ENCODE results near the gene PRODH2.
"Not testable (repeated sequence)": the region's sequence is repeated elsewhere in the genome, so short reads cannot be mapped to it uniquely, and the experiment has no call there.

Gene PRODH2

DNA sequence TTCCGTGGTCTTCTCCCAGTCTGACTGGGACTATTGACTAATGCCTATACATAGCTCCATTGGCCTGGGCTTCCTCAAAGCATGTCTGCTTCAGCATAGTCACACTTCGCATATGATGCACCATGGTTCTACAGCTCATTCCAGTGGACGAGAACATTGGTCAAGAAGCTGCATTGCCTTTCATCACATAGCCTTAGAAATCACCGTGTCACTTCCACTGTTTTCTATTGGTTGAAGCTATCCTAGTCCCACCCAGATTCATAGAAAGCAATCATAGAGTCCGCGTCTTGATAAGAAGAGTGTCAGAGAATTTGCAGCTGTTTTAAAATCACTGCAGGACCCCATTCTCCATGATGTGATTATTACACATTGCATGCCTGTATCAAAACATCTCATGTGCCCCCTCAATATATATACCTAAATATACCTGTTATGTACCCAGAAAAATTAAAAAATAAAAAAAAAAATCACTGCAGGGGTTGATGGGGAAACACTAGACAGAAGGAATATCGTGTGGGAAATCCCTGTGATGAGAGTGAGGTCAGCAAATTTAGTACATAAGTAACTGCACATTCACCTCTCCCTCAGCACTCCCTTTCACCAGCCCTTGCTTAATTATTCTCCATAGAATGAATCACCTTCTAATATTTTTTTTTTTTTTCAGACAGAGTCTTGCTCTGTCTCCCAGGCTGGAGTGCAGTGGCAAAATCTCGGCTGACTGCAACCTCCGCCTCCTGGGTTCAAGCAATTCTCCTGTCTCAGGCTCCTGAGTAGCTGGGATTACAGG lies 39.4 kb downstream of the PRODH2 start:
- H3K9me2 ChIP-seq (replicated peaks; ENCODE audit: low read depth, low read length): no peaks in the 10 kb centered on the region
- H3K4me3 ChIP-seq (ENCODE audit: low read length, poor library complexity, severe bottlenecking): no peak overlapping the region
- H3K4me2 ChIP-seq (ENCODE audit: low read depth, low read length, poor library complexity, severe bottlenecking): no peak overlapping the region
- TF ChIP-seq EZH2phosphoT487 (IDR thresholded peaks at IDR 0.05; ENCODE audit: borderline replicate concordance): no peak
- H3K9me3 ChIP-seq (ENCODE audit: insufficient read depth, low read depth, low read length): no peaks in the 10 kb centered on the region
- H4K20me1 ChIP-seq (ENCODE audit: insufficient read depth, low read length, poor library complexity, severe bottlenecking): peaks cover 11% of the 10 kb centered on the region
- H3K27me3 ChIP-seq (ENCODE audit: insufficient read depth, low read length, poor library complexity, severe bottlenecking): no peaks in the 10 kb centered on the region
- peaks cover 26% of the 10 kb centered on the region for H3K79me2 ChIP-seq (ENCODE audit: insufficient read depth, low read length)
- H3K36me3 ChIP-seq (ENCODE audit: insufficient read depth, low read length): no peaks in the 10 kb centered on the region
- no peaks in the 10 kb centered on the region for H3F3A ChIP-seq (ENCODE audit: low read depth)
- H3K4me1 ChIP-seq (ENCODE audit: insufficient read depth, low read length, poor library complexity, severe bottlenecking): peaks cover 27% of the 10 kb centered on the region
- no peak overlapping the region for H2AFZ ChIP-seq (ENCODE audit: low read length)
- H3K9ac ChIP-seq (ENCODE audit: low read depth, low read length, poor library complexity, severe bottlenecking): no peak overlapping the region

DNA sequence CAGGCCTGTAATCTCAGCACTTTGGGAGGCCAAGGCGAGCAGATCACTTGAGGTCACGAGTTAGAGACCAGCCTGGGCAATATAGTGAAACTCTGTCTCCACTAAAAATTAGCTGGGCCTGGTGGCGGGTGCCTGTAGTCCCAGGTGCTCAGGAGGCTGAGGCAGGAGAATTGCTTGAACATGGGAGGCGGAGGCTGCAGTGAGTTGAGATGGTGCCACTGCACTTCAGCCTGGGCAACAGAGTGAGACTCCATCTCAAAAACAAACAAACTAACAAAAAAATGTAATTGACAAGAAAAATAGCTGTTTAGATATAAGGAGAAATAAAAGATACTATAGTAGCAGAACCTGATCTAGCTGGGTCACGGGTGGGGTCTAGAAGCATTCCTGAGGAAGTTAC lies 40.3 kb downstream of the PRODH2 start:
- not testable (repeated sequence) for H3K4me3 ChIP-seq (ENCODE audit: low read length, poor library complexity, severe bottlenecking)
- H3K4me1 ChIP-seq (ENCODE audit: insufficient read depth, low read length, poor library complexity, severe bottlenecking): peaks cover 19% of the 10 kb centered on the region

DNA sequence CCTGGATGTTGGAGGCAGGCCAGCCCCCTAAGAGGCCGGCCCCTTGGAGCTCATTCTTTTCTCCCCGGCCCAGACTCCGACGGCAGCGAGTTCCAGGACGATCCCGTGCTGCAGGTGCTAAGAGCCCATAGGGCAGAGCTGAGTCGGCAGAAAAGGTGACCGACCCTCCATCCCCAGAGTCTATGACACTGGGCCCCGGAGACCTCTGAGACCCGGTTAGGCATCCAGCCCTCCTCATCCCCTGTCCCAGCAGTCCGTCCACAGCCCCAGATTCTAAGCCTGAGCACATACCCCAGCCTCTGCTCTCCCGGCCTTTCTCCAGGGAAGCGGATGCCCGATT lies 44.6 kb downstream of the PRODH2 start:
- Histone ChIP-seq H3K4me2 (ENCODE audit: low read depth, low read length, poor library complexity, severe bottlenecking) (no peak overlapping the region), H3K79me2 (ENCODE audit: insufficient read depth, low read length) (no peaks in the 10 kb centered on the region), H3K4me1 (ENCODE audit: insufficient read depth, low read length, poor library complexity, severe bottlenecking) (no peaks in the 10 kb centered on the region), H3K9me3 (ENCODE audit: insufficient read depth, low read depth, low read length) (no peaks in the 10 kb centered on the region), H3K4me3 (ENCODE audit: low read length, poor library complexity, severe bottlenecking) (no peak overlapping the region), H3K27me3 (ENCODE audit: insufficient read depth, low read length, poor library complexity, severe bottlenecking) (no peaks in the 10 kb centered on the region), H3K9me2 (replicated peaks; ENCODE audit: low read depth, low read length) (no peaks in the 10 kb centered on the region), H3K36me3 (ENCODE audit: insufficient read depth, low read length) (no peaks in the 10 kb centered on the region), H3F3A (ENCODE audit: low read depth) (no peaks in the 10 kb centered on the region), H4K20me1 (ENCODE audit: insufficient read depth, low read length, poor library complexity, severe bottlenecking) (no peaks in the 10 kb centered on the region), H2AFZ (ENCODE audit: low read length) (no peak overlapping the region), H3K9ac (ENCODE audit: low read depth, low read length, poor library complexity, severe bottlenecking) (no peak overlapping the region)
- TF ChIP-seq, protein P1, sequence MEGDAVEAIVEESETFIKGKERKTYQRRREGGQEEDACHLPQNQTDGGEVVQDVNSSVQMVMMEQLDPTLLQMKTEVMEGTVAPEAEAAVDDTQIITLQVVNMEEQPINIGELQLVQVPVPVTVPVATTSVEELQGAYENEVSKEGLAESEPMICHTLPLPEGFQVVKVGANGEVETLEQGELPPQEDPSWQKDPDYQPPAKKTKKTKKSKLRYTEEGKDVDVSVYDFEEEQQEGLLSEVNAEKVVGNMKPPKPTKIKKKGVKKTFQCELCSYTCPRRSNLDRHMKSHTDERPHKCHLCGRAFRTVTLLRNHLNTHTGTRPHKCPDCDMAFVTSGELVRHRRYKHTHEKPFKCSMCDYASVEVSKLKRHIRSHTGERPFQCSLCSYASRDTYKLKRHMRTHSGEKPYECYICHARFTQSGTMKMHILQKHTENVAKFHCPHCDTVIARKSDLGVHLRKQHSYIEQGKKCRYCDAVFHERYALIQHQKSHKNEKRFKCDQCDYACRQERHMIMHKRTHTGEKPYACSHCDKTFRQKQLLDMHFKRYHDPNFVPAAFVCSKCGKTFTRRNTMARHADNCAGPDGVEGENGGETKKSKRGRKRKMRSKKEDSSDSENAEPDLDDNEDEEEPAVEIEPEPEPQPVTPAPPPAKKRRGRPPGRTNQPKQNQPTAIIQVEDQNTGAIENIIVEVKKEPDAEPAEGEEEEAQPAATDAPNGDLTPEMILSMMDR (conservative IDR thresholded peaks at IDR 0.05; ENCODE audit: low read length): no peak
- no peak for TF ChIP-seq EZH2phosphoT487 (IDR thresholded peaks at IDR 0.05; ENCODE audit: borderline replicate concordance)

More for the DNA sequence above, 40.3 kb downstream of the PRODH2 start:
- Histone ChIP-seq H4K20me1 (ENCODE audit: insufficient read depth, low read length, poor library complexity, severe bottlenecking) (peaks cover 11% of the 10 kb centered on the region), H3K79me2 (ENCODE audit: insufficient read depth, low read length) (peaks cover 18% of the 10 kb centered on the region)
- not testable (repeated sequence) for H3K27me3 ChIP-seq (ENCODE audit: insufficient read depth, low read length, poor library complexity, severe bottlenecking); H3K36me3 ChIP-seq (ENCODE audit: insufficient read depth, low read length); H3K4me2 ChIP-seq (ENCODE audit: low read depth, low read length, poor library complexity, severe bottlenecking); H2AFZ ChIP-seq (ENCODE audit: low read length); H3F3A ChIP-seq (ENCODE audit: low read depth); H3K9me2 ChIP-seq (replicated peaks; ENCODE audit: low read depth, low read length); H3K9ac ChIP-seq (ENCODE audit: low read depth, low read length, poor library complexity, severe bottlenecking); H3K9me3 ChIP-seq (ENCODE audit: insufficient read depth, low read depth, low read length)

DNA sequence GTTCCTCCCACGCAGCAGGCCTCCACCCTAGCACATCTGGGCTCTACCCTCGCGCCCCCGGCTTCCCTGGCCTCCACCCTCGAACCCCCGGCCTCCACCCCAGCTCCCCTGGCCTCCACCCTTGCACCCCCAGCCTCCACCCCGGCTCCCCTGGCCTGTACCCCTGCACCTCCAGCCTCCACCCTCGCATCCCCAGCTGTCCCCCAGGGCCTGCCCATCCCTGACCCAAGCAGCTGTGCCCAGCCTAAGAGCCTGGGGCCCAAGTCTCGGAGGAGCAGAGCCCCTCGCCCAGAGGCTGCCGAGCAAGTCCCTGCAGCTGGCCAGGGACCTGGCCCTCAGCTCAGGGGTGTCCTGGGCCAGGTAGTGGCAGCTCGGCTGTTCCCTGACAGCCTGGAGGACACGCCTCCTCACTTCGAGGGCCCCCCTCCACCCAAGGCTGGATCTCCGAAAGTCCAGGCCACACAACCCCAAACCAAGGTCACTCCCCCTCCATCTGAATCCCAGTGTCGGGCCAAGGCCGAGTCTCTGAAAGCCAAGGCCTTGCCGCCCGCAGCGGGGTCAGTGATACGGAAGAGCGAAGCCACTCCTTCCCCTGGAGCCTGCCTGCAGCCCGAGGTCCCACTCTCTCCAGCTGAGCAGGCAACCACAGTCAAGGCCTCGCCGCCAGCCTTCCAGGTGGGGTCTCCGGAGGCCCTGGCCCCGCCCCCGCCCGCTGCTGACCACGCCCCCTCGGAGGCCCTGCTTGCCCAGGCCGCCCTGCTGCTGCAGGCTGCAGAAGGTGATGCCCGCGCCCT lies 45.2 kb downstream of the PRODH2 start:
- Histone ChIP-seq H3K4me1 (ENCODE audit: insufficient read depth, low read length, poor library complexity, severe bottlenecking) (no peaks in the 10 kb centered on the region), H2AFZ (ENCODE audit: low read length) (no peak overlapping the region), H3K9me2 (replicated peaks; ENCODE audit: low read depth, low read length) (no peaks in the 10 kb centered on the region), H4K20me1 (ENCODE audit: insufficient read depth, low read length, poor library complexity, severe bottlenecking) (no peaks in the 10 kb centered on the region), H3K9me3 (ENCODE audit: insufficient read depth, low read depth, low read length) (no peaks in the 10 kb centered on the region), H3K9ac (ENCODE audit: low read depth, low read length, poor library complexity, severe bottlenecking) (no peak overlapping the region), H3K4me2 (ENCODE audit: low read depth, low read length, poor library complexity, severe bottlenecking) (no peak overlapping the region), H3K4me3 (ENCODE audit: low read length, poor library complexity, severe bottlenecking) (no peak overlapping the region), H3K79me2 (ENCODE audit: insufficient read depth, low read length) (no peaks in the 10 kb centered on the region), H3K27me3 (ENCODE audit: insufficient read depth, low read length, poor library complexity, severe bottlenecking) (no peaks in the 10 kb centered on the region), H3F3A (ENCODE audit: low read depth) (no peaks in the 10 kb centered on the region), H3K36me3 (ENCODE audit: insufficient read depth, low read length) (no peaks in the 10 kb centered on the region)
- no peak for TF ChIP-seq EZH2phosphoT487 (IDR thresholded peaks at IDR 0.05; ENCODE audit: borderline replicate concordance)
- TF ChIP-seq, protein P1 (conservative IDR thresholded peaks at IDR 0.05; ENCODE audit: low read length): no peak

Measured in Loucy (cell line).